ENCODE measurements around the gene SRPK2. TPM values are rescaled to one million over a fixed set of nuclear protein-coding genes. Genes with fewer than 3 reads are reported as not detected.

The SRPK2 gene
- total RNA-seq, 1 donor from 2014 or later, result 54.8 TPM

GRCh38 chr7:105270117-105270516, 118.6 kb downstream of the SRPK2 start:
- Mint-ChIP-seq H3K36me3 (ENCODE audit: low read depth, unreplicated experiment) (peaks cover 1% of the 10 kb centered on the region), H3K4me3 (ENCODE audit: unreplicated experiment) (no peak overlapping the region), H3K27me3 (ENCODE audit: low read depth, unreplicated experiment) (no peaks in the 10 kb centered on the region), H3K9me3 (ENCODE audit: unreplicated experiment) (no peaks in the 10 kb centered on the region), H3K27ac (ENCODE audit: unreplicated experiment) (no peak overlapping the region), H3K4me1 (ENCODE audit: low read depth, unreplicated experiment) (peaks cover 21% of the 10 kb centered on the region)
- FAIRE-seq, result no peak
- Histone ChIP-seq H3K9me3 (ENCODE audit: insufficient read depth, low read depth, low read length) (no peaks in the 10 kb centered on the region), H2AFZ (ENCODE audit: low read depth, low read length) (no peak overlapping the region), H3K9ac (ENCODE audit: low read length) (no peak overlapping the region), H4K20me1 (ENCODE audit: insufficient read depth, low read length) (peaks cover 35% of the 10 kb centered on the region), H3K4me2 (ENCODE audit: low read length) (no peak overlapping the region), H3K27ac (ENCODE audit: low read depth, low read length) (no peak overlapping the region), H3K36me3 (ENCODE audit: insufficient read depth, low read length) (no peaks in the 10 kb centered on the region), H3K27me3 (ENCODE audit: insufficient read depth, low read length) (no peaks in the 10 kb centered on the region), H3K79me2 (ENCODE audit: insufficient read depth, low read length) (peaks cover 68% of the 10 kb centered on the region), H3K4me3 (ENCODE audit: insufficient read depth, low read depth, low read length) (no peak overlapping the region), H3K4me1 (ENCODE audit: insufficient read depth, low read length) (peaks cover 18% of the 10 kb centered on the region)
- no peak for DNase-seq (ENCODE audit: low read depth)
- TF ChIP-seq CTCF (IDR thresholded peaks at IDR 0.05; ENCODE audit: insufficient read depth, low read depth, low read length) (no peak), EZH2 (IDR thresholded peaks at IDR 0.05; ENCODE audit: insufficient read depth, low read length) (no peak)

- H3K27me3 Mint-ChIP-seq (ENCODE audit: low read depth, unreplicated experiment), result no peaks in the 10 kb centered on the region
- no peak overlapping the region for H2AFZ ChIP-seq (ENCODE audit: low read depth, low read length)
- peaks cover 23% of the 10 kb centered on the region for H3K4me1 Mint-ChIP-seq (ENCODE audit: low read depth, unreplicated experiment)
Measured at GRCh38 chr7:105269397-105269796, 119.3 kb downstream of the SRPK2 start.

More at GRCh38 chr7:105269397-105269796, 119.3 kb downstream of the SRPK2 start:
- Histone ChIP-seq H3K79me2 (ENCODE audit: insufficient read depth, low read length) (peaks cover 70% of the 10 kb centered on the region), H3K9ac (ENCODE audit: low read length) (peak overlapping the region; percentile 70), H4K20me1 (ENCODE audit: insufficient read depth, low read length) (peaks cover 33% of the 10 kb centered on the region), H3K4me3 (ENCODE audit: insufficient read depth, low read depth, low read length) (peak overlapping the region; percentile 35), H3K27ac (ENCODE audit: low read depth, low read length) (peak overlapping the region; percentile 68), H3K27me3 (ENCODE audit: insufficient read depth, low read length) (no peaks in the 10 kb centered on the region), H3K36me3 (ENCODE audit: insufficient read depth, low read length) (no peaks in the 10 kb centered on the region), H3K4me2 (ENCODE audit: low read length) (peak overlapping the region; percentile 76), H3K4me1 (ENCODE audit: insufficient read depth, low read length) (peaks cover 18% of the 10 kb centered on the region), H3K9me3 (ENCODE audit: insufficient read depth, low read depth, low read length) (no peaks in the 10 kb centered on the region)
- TF ChIP-seq CTCF (IDR thresholded peaks at IDR 0.05; ENCODE audit: insufficient read depth, low read depth, low read length) (no peak), EZH2 (IDR thresholded peaks at IDR 0.05; ENCODE audit: insufficient read depth, low read length) (no peak)
- DNase-seq (ENCODE audit: low read depth), result no peak
- Mint-ChIP-seq H3K4me3 (ENCODE audit: unreplicated experiment) (peak overlapping the region; percentile 3), H3K9me3 (ENCODE audit: unreplicated experiment) (no peaks in the 10 kb centered on the region), H3K27ac (ENCODE audit: unreplicated experiment) (peak overlapping the region; percentile 6), H3K36me3 (ENCODE audit: low read depth, unreplicated experiment) (peaks cover 1% of the 10 kb centered on the region)
- no peak for FAIRE-seq

All from astrocyte (in vitro differentiated cells and primary cell).